A549 treated with CpdA at 1 μM for 4 hours (cell line): Measurements from ENCODE around the gene NFAT5. TPM values are rescaled to one million over a fixed set of nuclear protein-coding genes. Genes with fewer than 3 reads are reported as not detected.

Source experiments
- total RNA-seq: library from RNA; stranded (reverse); fragments of 200-300 nt; extraction: Qiagen RNA extraction; gene quantifications from 5 replicates; pipeline ENCODE4 v1.2.3, GENCODE V29; 2022; ENCODE audit warnings: low read depth

Gene NFAT5, protein sequence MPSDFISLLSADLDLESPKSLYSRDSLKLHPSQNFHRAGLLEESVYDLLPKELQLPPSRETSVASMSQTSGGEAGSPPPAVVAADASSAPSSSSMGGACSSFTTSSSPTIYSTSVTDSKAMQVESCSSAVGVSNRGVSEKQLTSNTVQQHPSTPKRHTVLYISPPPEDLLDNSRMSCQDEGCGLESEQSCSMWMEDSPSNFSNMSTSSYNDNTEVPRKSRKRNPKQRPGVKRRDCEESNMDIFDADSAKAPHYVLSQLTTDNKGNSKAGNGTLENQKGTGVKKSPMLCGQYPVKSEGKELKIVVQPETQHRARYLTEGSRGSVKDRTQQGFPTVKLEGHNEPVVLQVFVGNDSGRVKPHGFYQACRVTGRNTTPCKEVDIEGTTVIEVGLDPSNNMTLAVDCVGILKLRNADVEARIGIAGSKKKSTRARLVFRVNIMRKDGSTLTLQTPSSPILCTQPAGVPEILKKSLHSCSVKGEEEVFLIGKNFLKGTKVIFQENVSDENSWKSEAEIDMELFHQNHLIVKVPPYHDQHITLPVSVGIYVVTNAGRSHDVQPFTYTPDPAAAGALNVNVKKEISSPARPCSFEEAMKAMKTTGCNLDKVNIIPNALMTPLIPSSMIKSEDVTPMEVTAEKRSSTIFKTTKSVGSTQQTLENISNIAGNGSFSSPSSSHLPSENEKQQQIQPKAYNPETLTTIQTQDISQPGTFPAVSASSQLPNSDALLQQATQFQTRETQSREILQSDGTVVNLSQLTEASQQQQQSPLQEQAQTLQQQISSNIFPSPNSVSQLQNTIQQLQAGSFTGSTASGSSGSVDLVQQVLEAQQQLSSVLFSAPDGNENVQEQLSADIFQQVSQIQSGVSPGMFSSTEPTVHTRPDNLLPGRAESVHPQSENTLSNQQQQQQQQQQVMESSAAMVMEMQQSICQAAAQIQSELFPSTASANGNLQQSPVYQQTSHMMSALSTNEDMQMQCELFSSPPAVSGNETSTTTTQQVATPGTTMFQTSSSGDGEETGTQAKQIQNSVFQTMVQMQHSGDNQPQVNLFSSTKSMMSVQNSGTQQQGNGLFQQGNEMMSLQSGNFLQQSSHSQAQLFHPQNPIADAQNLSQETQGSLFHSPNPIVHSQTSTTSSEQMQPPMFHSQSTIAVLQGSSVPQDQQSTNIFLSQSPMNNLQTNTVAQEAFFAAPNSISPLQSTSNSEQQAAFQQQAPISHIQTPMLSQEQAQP (N-terminal part only)
- total RNA-seq: 5.1 to 8.5 TPM (median 7.8 TPM) in 5 replicates

DNA sequence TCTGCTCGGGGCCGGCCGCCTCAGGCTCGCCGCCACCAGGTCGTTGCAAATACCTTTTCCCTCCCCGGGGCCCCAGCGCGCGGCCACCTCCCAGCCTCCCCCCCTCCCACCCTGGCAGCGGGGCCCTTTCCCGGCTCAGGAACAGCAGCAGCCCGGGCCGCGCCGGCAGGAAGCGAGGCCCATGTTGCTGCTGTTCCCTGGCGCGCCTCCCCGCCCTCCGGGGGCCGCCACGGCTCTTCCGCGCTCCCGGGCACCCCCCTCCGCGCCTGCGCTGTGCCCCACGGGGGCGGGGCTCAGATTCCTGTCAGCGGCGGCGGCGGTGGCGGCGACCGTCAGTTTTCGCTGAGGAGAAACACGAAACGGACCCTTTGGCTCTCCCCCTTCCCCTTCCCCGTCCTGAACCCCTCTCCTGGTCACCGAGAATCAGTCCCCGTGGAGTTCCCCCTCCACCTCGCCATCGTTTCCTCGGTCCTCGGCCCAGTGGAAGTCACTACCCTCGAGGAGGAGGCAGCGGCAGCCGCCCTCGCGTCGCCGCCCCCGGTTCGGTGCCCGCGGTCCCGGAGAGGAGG is at the start of gene NFAT5:
NFAT5 (plus strand) TSS at position 296 of the 569 bp plus-strand sequence. CDS start 336 bp downstream, outside the sequence.

DNA sequence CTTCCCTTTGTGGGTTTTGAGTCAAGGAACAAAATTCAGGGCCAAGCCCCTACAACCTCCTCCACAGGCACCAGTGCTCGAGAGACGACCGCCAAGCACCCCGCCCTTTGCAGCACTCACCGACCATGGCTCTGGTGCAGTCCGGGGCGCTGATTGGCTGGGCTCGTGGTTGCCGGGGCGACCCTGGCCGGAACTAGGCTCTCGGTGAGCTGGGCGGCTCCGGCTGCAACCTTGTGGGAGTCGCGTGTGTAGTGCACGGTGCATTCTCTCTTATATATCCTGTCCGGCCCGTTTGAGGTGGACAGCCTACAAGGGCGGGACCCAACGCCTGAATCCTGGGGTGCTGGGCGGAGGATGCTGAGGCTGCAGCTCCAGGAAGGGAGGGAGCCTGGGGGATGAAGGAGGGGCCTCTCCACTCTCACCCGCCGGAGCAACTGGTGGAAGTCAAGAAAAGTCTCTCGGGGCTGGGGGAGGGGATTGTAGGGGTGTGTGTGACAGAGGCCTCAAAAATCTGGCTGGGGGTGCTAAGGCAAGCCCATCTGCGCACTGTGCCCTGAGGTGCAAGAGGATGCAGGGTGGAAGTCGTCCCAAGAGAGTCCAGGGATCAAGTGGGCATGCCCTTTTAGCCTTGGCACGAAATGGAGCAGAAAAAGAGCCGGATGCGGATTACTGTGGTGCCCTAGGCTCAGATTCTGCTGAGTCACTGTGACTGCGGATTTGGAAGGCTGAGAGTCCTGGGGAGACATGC is 160.7 kb downstream of the NFAT5 start, which contains the start of gene NQO1:
NQO1 (minus strand) TSS at position 248 of the 748 bp plus-strand sequence; CDS start at position 127, 121 bp downstream.

Other genes starting within 250 kb of the NFAT5 start
- gene PDF, start 235.4 kb upstream of the NFAT5 start, total RNA-seq: 23.3 to 46.3 TPM (median 37.0 TPM) in 5 replicates
- gene COG8, start 226.4 kb upstream of the NFAT5 start, total RNA-seq: 18.9 to 29.2 TPM (median 27.2 TPM) in 5 replicates
- gene NIP7, start 226.2 kb upstream of the NFAT5 start, total RNA-seq: 52.1 to 79.4 TPM (median 55.4 TPM) in 5 replicates
- gene TMED6, start 214.2 kb upstream of the NFAT5 start, total RNA-seq: 0.06 TPM in 1 of 5 replicates, not detected in the others
- 20.3 to 28.4 TPM (median 23.6 TPM) in 5 replicates for gene TERF2, start 180.0 kb upstream of the NFAT5 start, total RNA-seq
- gene CYB5B, start 141.3 kb upstream of the NFAT5 start, total RNA-seq: 197 to 229 TPM (median 216 TPM) in 5 replicates
- 2,543 to 2,775 TPM (median 2,639 TPM) in 5 replicates for gene NQO1, start 160.6 kb downstream of the NFAT5 start, total RNA-seq
- 117 to 127 TPM (median 120 TPM) in 5 replicates for gene NOB1, start 189.0 kb downstream of the NFAT5 start, total RNA-seq
- 21.3 to 23.9 TPM (median 22.1 TPM) in 5 replicates for gene WWP2, start 196.4 kb downstream of the NFAT5 start, total RNA-seq